Activated T-helper 1 cell treated with anti-CD3 and anti-CD28 coated beads, Interleukin-12 subunit alpha, Interleukin-12 subunit beta, Interleukin-2, Interleukin-4 antibody, amounts not matched to agents 30 ng/mL and 10 ng/mL and 1 ng/mL, durations not matched to agents 14 hours and 24 hours and 36 hours (primary cell): ENCODE results near the gene PLK1. TPM values are rescaled to one million over a fixed set of nuclear protein-coding genes. Genes with fewer than 3 reads are reported as not detected.

Experiments
- DNase-seq: peaks from one replicate; pipeline ENCODE4 v3.0.0; 2021; ENCODE audit warnings: low spot score
- H3K27ac Mint-ChIP-seq: one replicate; pipeline ENCODE4 v1.8.0; 2021; ENCODE audit warnings: mild to moderate bottlenecking, mixed read lengths
- H3K27me3 Mint-ChIP-seq: one replicate; pipeline ENCODE4 v1.8.0; 2022; ENCODE audit warnings: mild to moderate bottlenecking, moderate library complexity, mixed read lengths; ENCODE audit not compliant: insufficient read depth
- H3K36me3 Mint-ChIP-seq: one replicate; pipeline ENCODE4 v1.8.0; 2021; ENCODE audit warnings: low read depth, mixed read lengths
- H3K4me1 Mint-ChIP-seq: one replicate; pipeline ENCODE4 v1.8.0; 2021; ENCODE audit warnings: low read depth, mixed read lengths
- H3K4me3 Mint-ChIP-seq: one replicate; pipeline ENCODE4 v1.8.0; 2021; ENCODE audit warnings: mild to moderate bottlenecking, moderate library complexity, mixed read lengths
- H3K9me3 Mint-ChIP-seq: one replicate; pipeline ENCODE4 v1.8.0; 2021; ENCODE audit warnings: mixed read lengths
- intact Hi-C: fragments of 100-400 bp; cut with micrococcal nuclease; formaldehyde crosslinking; loops from one replicate; pipeline ENCODE4 v1.15.1; 2024
- total RNA-seq: library from RNA; stranded (reverse); gene quantifications from 2 replicates; pipeline ENCODE4 v1.2.3, GENCODE V29; 2022

The PLK1 gene
- total RNA-seq, 1 donor from 2014 or later = 54.7 TPM

GRCh38 chr16:23689442-23690187 lies 10.9 kb downstream of the PLK1 start:
- H3K27me3 Mint-ChIP-seq = no peaks in the 10 kb centered on the region
- H3K27ac Mint-ChIP-seq = no peak overlapping the region
- no peak overlapping the region for H3K4me3 Mint-ChIP-seq
- no peak for DNase-seq
- H3K9me3 Mint-ChIP-seq = no peaks in the 10 kb centered on the region
- intact Hi-C loops = no loop called here
- H3K36me3 Mint-ChIP-seq = peaks cover 37% of the 10 kb centered on the region
- H3K4me1 Mint-ChIP-seq = no peaks in the 10 kb centered on the region

- Mint-ChIP-seq H3K27ac (no peak overlapping the region), H3K4me3 (no peak overlapping the region), H3K36me3 (peaks cover 34% of the 10 kb centered on the region), H3K4me1 (no peaks in the 10 kb centered on the region), H3K27me3 (no peaks in the 10 kb centered on the region), H3K9me3 (no peaks in the 10 kb centered on the region)
- intact Hi-C loops = no loop called here
- no peak for DNase-seq
These were observed 12.2 kb downstream of the PLK1 start for GRCh38 chr16:23690771-23691482.

DNA sequence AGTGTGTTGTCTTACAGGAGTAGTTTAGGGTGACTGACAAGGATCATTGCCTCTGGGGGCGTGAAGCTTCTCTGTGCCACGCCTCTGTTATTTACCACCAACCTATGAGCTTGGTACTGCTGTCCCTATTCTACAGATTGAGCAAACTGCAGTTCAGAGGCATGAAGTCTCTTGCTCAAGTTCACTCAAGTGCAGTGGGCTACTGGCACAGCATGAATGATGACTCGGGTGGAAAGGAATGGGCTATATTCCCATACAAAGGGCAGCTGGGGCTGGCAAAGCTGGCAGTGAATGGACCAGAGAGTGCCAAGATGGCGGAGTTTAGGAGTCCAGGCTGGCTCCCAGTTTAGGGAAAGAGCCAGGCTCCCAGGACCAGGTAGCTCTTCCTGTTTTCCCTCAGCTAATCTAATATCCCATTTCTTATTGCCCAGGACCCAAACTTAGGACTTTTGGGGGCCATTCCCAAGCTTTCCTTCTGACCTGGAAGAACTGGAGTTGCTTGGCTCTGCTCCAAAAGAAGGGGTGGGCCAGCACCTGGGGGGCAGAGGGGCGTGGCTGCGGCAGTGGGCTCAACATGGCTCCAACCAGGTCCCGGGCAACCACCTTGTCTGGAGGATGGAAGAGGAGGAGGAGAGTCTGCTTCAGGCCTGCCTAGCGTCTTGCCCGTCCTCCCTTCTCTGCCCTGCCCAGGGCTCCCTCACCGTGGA lies 12.9 kb downstream of the PLK1 start:
- DNase-seq = no peak
- intact Hi-C loops = no loop called here
- H3K36me3 Mint-ChIP-seq = peaks cover 31% of the 10 kb centered on the region
- H3K27me3 Mint-ChIP-seq = no peaks in the 10 kb centered on the region
- H3K27ac Mint-ChIP-seq = no peak overlapping the region
- no peaks in the 10 kb centered on the region for H3K9me3 Mint-ChIP-seq
- H3K4me3 Mint-ChIP-seq = no peak overlapping the region
- H3K4me1 Mint-ChIP-seq = no peaks in the 10 kb centered on the region

DNA sequence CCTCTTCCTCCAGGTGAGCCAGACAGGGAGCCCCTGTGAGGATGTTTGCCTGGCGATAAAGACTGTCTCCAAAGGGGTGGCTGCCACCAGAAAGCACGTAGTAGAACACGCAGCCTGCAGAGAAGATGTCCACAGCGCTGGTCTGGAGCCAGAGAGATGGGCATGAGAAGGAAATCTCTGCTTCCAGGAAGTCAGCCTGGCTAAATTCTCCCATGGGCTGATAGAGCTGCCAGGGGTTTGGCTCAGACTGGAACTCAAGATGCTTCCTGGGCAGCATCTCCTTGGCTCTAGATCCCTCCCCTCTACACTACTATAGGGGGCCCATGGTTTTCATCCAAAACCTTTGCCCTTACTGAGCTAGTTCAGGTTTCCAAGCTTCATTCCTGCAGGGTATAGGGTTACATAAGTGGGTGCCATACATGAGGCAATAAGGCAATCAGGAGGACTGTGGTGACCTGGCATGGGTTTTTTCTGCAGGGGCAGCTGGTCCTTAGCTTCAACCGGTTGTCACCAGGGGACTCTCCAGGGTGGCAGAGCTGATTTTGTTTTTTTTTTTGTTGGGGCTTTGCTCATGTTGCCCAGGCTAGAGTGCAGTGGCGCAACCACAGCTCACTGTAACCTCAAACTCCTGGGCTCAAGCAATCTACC lies 13.6 kb downstream of the PLK1 start:
- Mint-ChIP-seq H3K27me3 (no peaks in the 10 kb centered on the region), H3K36me3 (peaks cover 25% of the 10 kb centered on the region), H3K4me3 (no peak overlapping the region), H3K4me1 (no peaks in the 10 kb centered on the region), H3K9me3 (no peaks in the 10 kb centered on the region), H3K27ac (no peak overlapping the region)
- DNase-seq = no peak
- intact Hi-C loops = no loop called here

DNA sequence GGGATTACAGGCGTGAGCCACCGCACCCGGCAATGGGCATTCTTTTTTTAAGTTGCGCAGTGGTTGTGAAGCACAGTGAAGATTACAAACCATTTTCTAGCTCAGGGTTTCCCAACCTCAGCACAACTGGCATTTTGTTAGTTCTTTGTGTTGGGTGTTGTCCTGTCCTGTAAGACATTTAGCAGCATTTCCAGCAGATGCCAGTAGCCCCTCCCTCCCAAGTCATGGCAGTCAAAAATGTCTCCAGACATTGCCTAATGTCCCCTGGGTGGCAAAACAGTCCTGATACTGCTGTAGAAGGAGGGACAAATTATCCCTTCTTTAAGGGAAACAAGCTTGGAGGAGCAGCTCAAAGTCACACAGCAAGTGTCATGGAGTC lies 15.6 kb downstream of the PLK1 start:
- DNase-seq = no peak
- Mint-ChIP-seq H3K4me1 (no peaks in the 10 kb centered on the region), H3K36me3 (peaks cover 14% of the 10 kb centered on the region), H3K27me3 (no peaks in the 10 kb centered on the region), H3K27ac (no peak overlapping the region), H3K9me3 (no peaks in the 10 kb centered on the region), H3K4me3 (peak overlapping the region; percentile 24)
- intact Hi-C loops = no loop called here

DNA sequence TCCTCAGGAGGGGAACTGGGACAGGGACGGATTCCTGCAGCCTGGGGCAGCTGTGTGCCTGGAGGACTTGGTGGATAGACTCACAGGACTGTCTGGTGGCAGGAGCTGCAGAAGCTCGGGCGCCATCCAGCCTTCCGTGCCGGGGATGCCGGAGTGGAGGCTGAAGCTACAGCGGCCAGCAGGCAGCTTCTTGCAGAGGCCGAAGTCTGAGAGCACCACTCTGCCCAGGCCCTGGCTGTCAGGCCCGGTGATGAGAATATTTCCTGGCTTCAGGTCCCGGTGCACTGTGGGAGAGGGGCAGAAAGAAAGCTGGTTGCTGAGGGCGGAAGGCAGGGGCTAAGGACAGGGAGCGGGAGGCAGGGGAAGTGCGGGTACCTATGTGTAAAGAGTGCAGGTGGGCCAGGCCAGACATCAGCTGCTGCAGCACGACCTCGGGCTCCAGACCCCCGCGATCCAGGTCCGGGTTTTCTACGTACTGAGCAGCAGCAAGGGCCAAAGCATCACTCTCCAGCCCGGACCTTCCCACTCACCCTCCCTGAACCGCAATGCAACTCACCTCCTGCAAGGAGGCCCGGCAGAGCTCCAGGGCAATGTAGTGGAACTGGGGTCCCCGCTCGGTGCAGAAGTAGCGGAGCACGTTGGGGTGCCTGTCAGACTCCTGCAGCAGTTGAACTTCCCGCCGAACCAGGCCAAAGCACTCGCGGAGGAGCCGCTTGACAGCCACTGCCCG lies 16.1 kb downstream of the PLK1 start:
- no peaks in the 10 kb centered on the region for H3K4me1 Mint-ChIP-seq
- H3K9me3 Mint-ChIP-seq = no peaks in the 10 kb centered on the region
- H3K27me3 Mint-ChIP-seq = no peaks in the 10 kb centered on the region
- no peak overlapping the region for H3K27ac Mint-ChIP-seq
- H3K4me3 Mint-ChIP-seq = peak overlapping the region; percentile 24
- peaks cover 8% of the 10 kb centered on the region for H3K36me3 Mint-ChIP-seq
- intact Hi-C loops = no loop called here
- DNase-seq = no peak

DNA sequence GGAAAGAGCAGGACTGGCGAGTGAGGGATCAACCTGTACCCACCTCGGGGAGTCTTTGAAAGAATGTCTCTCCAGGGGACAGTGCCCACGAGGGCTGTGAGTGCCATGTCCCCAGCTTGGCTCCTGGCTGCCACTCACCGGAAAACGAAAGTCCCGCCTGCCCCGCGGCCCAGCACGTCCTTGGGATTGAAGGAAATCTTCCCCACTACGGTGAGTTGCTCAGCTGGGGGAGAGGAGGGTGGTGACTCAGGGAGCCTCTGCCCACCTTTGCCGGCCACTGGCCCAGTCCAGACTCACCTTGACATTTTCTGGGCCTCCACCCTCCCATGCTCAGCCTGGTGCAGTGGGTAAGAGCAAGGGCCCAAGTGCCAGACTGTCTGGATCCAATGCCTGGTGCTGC lies 17.1 kb downstream of the PLK1 start:
- H3K27me3 Mint-ChIP-seq = no peaks in the 10 kb centered on the region
- no peak for DNase-seq
- H3K27ac Mint-ChIP-seq = no peak overlapping the region
- H3K9me3 Mint-ChIP-seq = no peaks in the 10 kb centered on the region
- H3K4me3 Mint-ChIP-seq = no peak overlapping the region
- no peaks in the 10 kb centered on the region for H3K4me1 Mint-ChIP-seq
- H3K36me3 Mint-ChIP-seq = peaks cover 3% of the 10 kb centered on the region
- intact Hi-C loops = no loop called here

DNA sequence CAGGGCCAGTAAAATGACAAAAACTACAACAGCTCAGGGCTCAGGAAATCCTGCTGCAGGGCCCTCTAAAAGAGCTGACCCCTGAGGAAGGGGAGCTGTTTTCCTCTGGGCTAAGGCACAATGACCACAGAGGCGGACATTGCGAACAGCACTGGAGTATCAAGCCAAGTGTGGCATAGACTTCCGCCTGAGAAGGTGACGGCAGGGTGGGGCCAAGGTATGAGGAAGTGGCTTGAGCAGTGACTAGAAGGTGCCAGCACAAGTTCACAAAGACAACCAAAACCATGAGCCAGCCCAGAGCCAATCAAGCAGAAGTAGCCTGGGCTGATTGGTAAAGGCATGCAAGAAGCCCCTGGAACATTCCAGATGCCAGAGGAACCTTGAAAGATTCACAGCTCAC lies 20.4 kb downstream of the PLK1 start:
- no peak overlapping the region for H3K27ac Mint-ChIP-seq
- intact Hi-C loops = no loop called here
- H3K27me3 Mint-ChIP-seq = peaks cover 3% of the 10 kb centered on the region
- H3K4me1 Mint-ChIP-seq = no peaks in the 10 kb centered on the region
- H3K36me3 Mint-ChIP-seq = no peaks in the 10 kb centered on the region
- H3K4me3 Mint-ChIP-seq = no peak overlapping the region
- DNase-seq = no peak
- H3K9me3 Mint-ChIP-seq = peaks cover 15% of the 10 kb centered on the region

DNA sequence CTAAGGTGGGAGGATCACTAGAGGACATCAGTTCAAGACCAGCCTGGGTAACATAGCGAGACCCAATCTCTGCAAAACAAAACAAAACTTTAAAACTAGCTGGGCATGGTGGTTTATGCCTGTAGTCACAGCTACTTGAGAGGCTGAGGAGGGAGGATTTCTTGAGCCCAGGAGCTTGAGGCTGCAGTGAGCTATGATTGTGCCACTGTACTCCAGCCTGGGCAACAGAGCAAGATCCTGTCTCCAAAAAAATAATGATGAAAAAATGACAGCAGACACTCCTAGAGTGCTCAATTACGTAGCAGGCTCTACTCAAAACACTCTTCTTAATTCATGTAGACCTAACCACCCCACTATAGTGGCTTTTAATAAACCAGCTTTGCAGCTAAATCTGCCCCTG lies 21.4 kb downstream of the PLK1 start:
- H3K27me3 Mint-ChIP-seq = peaks cover 3% of the 10 kb centered on the region
- H3K4me1 Mint-ChIP-seq = no peaks in the 10 kb centered on the region
- no peak overlapping the region for H3K27ac Mint-ChIP-seq
- DNase-seq = no peak
- no peak overlapping the region for H3K4me3 Mint-ChIP-seq
- H3K9me3 Mint-ChIP-seq = peaks cover 15% of the 10 kb centered on the region
- no peaks in the 10 kb centered on the region for H3K36me3 Mint-ChIP-seq
- intact Hi-C loops = no loop called here

GRCh38 chr16:23700509-23700908 lies 21.8 kb downstream of the PLK1 start:
- Mint-ChIP-seq H3K27me3 (peaks cover 3% of the 10 kb centered on the region), H3K9me3 (peaks cover 15% of the 10 kb centered on the region), H3K4me1 (no peaks in the 10 kb centered on the region), H3K36me3 (no peaks in the 10 kb centered on the region), H3K4me3 (no peak overlapping the region), H3K27ac (no peak overlapping the region)
- intact Hi-C loops = no loop called here
- DNase-seq = no peak

- Mint-ChIP-seq H3K4me3 (no peak overlapping the region), H3K27ac (no peak overlapping the region), H3K4me1 (no peaks in the 10 kb centered on the region), H3K27me3 (peaks cover 3% of the 10 kb centered on the region), H3K9me3 (peaks cover 15% of the 10 kb centered on the region), H3K36me3 (no peaks in the 10 kb centered on the region)
- intact Hi-C loops = no loop called here
- DNase-seq = no peak
These were observed 22.4 kb downstream of the PLK1 start for GRCh38 chr16:23701045-23701444.

GRCh38 chr16:23702951-23703350 lies 24.3 kb downstream of the PLK1 start:
- no peak overlapping the region for H3K4me3 Mint-ChIP-seq
- intact Hi-C loops = no loop called here

More at GRCh38 chr16:23702951-23703350, 24.3 kb downstream of the PLK1 start:
- Mint-ChIP-seq H3K27me3 (peaks cover 3% of the 10 kb centered on the region), H3K27ac (no peak overlapping the region), H3K36me3 (no peaks in the 10 kb centered on the region), H3K9me3 (peaks cover 15% of the 10 kb centered on the region), H3K4me1 (no peaks in the 10 kb centered on the region)
- no peak for DNase-seq
